Activated naive CD4-positive, alpha-beta T cell treated with anti-CD3 and anti-CD28 coated beads, Interleukin-2, amount 50 U/mL, for 72 hours (primary cell): Measurements from ENCODE around the gene PKN2. TPM values are rescaled to one million over a fixed set of nuclear protein-coding genes. Genes with fewer than 3 reads are reported as not detected.

Source experiments
- ATAC-seq, 2 donors: fragments of 150-1000 bp; cut with Tn5 transposase; 2 replicates each; pipeline ENCODE4 v1.10.0; 2021; ENCODE audit warnings: mild to moderate bottlenecking in 2 of 2, moderate library complexity in 2 of 2
- DNase-seq, 2 donors: peaks; one replicate each; pipeline ENCODE4 v3.0.0; 2021 to 2022; ENCODE audit warnings: low spot score in 2 of 2
- H3K27ac Mint-ChIP-seq, 2 donors: one replicate each; pipeline ENCODE4 v1.8.0; 2022; ENCODE audit warnings: mild to moderate bottlenecking in 2 of 2, mixed read lengths in 2 of 2
- H3K36me3 Mint-ChIP-seq, 2 donors: one replicate each; pipeline ENCODE4 v1.8.0; 2022; ENCODE audit warnings: mixed read lengths in 2 of 2
- H3K9me3 Mint-ChIP-seq, 2 donors: one replicate each; pipeline ENCODE4 v1.8.0; 2022; ENCODE audit warnings: mixed read lengths in 2 of 2
- total RNA-seq, 2 donors: library from RNA; stranded (reverse); gene quantifications; one replicate each; pipeline ENCODE4 v1.2.3, GENCODE V29; 2022

Gene PKN2
- total RNA-seq = 10 to 100 TPM; 27.0 to 35.0 TPM

- H3K27ac Mint-ChIP-seq = peak within 1 kb of the TSS; percentile 96 to 99
- peak; percentile 95 to 97 for DNase-seq
- H3K36me3 Mint-ChIP-seq = peaks cover 0 to 17% of the 10 kb centered on the region in 2 donors
- peak; percentile 95 for ATAC-seq
- H3K9me3 Mint-ChIP-seq = no peaks in the 10 kb centered on the region
Observed at GRCh38 chr1:88683541-88684481, at the start of gene PKN2. Gene PKN2 (plus strand): TSS chr1:88684273. CDS start chr1:88684581, 308 bp downstream.

DNA sequence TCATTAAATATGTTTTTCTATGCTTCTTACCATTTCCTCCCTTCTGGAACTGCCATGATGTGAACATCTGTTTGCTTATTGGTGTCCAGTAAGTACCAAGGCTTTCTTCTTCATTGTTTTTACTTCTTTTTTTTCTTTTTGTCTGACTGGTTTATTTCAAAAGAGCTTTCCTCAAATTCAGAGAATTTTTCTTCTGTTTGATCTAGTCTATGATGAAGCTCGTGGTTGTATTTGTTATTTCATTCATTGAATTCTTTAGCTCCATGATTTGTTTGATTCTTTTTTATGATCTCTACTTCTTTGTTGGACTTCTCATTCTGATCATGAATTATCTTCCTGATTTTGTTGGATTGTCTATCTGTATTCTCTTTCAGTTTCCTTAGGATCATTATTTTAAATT lies 49.5 kb upstream of the PKN2 start:
- peaks cover 10 to 15% of the 10 kb centered on the region in 2 donors for H3K36me3 Mint-ChIP-seq
- H3K9me3 Mint-ChIP-seq = peaks cover 11 to 26% of the 10 kb centered on the region in 2 donors
- no peak overlapping the region for H3K27ac Mint-ChIP-seq
- DNase-seq (no peak), ATAC-seq (no peak)

DNA sequence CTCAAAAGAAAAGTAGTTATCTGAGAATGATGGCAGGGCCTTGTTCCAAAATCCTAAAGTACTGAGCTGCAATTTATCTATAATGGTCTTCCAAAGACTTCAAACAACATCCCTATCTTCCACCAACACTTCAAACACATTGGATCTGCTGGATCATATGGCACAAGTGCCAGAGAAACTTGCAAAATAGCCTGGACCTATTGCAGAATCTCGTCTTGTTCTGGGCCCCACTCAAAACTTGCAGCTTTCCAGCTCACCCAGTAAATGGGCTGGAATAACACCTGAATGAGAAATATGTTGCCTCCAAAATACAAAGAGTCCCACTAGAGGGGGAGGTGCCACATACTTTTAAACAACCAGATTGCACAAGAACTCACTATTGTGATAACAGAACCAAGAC lies 44.0 kb upstream of the PKN2 start:
- DNase-seq (no peak), ATAC-seq (no peak)
- Mint-ChIP-seq H3K36me3 (peaks cover 2 to 3% of the 10 kb centered on the region in 2 donors), H3K27ac (no peak overlapping the region), H3K9me3 (peaks cover 3 to 14% of the 10 kb centered on the region in 2 donors)

DNA sequence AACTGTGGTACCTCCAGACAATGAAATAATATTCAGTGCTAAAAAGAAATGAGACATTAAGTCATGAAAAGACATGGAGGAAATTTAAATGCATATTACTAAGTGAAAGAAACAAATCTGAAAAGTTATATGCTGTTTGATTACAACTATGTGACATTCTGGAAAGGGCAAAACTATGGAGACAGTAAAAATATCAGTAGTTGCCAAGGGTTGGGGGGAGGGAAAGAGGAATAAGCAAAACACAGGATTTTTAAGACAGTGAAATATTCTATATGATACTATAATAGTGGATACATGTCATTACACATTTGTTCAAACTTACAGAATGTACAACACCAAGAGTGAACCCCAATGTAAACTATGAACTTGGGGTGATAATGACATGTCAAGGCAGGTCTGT lies 38.2 kb upstream of the PKN2 start:
- ATAC-seq (no peak), DNase-seq (no peak)
- Mint-ChIP-seq H3K9me3 (no peaks in the 10 kb centered on the region), H3K27ac (no peak overlapping the region), H3K36me3 (no peaks in the 10 kb centered on the region)

DNA sequence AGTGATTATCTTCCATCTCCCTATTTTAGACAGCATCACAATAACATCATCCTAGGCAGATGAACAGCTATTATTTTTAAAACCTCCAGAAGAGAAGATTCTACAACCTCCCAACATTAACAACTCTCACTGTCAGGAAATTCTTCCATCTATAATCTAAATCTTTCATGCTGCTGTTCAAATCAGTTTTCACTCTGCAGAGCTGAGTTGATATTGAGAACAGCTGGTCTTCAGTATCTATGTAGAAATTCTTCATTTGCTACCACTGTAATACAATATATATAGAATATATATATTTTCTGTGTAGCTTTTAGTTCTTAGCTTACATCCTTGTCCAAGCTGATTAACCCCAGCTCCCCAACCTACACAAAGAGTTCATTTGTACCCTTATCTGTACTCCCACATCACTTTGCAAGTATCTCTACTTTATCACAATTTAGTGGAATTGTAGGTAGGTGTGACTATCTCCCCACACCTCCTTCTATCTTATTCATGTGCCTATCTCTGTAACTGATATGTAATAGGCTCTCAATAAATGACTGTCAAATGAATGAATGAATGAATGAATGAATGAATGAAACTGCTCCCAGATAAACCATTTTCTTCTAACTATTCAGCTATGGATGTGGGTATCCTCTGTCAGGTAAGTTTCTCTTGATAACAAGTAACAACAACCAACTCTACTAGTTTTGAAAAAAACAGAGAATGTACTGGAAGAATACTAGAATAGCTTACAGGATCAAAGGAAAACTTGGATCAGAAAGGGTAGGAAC lies 37.4 kb upstream of the PKN2 start:
- no peak for ATAC-seq
- DNase-seq = no peak
- peak overlapping the region in 1 of 2 donors; percentile 66 for H3K27ac Mint-ChIP-seq
- H3K9me3 Mint-ChIP-seq = no peaks in the 10 kb centered on the region
- H3K36me3 Mint-ChIP-seq = no peaks in the 10 kb centered on the region

DNA sequence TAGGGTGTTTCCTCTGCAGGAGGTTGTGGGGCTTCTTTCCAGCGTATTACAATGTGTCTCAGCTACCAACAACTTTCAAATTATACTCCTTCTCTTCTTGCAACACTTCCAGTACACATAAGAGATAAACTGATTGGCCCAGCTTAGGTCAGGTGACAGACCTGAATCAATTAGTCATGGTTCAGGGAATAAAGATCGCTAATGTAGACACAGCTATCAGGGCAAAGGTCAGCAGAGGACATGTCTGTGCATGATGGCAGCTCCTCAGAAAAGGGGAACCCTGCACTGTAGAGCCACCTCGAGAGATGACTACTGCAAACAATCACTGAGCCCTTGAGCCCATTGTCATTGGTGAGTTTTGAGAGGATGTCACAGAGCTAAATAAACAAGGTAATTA lies 36.8 kb upstream of the PKN2 start:
- peak; percentile 22 to 87 for ATAC-seq
- no peaks in the 10 kb centered on the region for H3K9me3 Mint-ChIP-seq
- DNase-seq = no peak
- peak overlapping the region in 1 of 2 donors; percentile 66 for H3K27ac Mint-ChIP-seq
- no peaks in the 10 kb centered on the region for H3K36me3 Mint-ChIP-seq

GRCh38 chr1:88647749-88648415 lies 36.2 kb upstream of the PKN2 start:
- H3K9me3 Mint-ChIP-seq = no peaks in the 10 kb centered on the region
- ATAC-seq (no peak), DNase-seq (no peak)
- H3K36me3 Mint-ChIP-seq = no peaks in the 10 kb centered on the region
- peak overlapping the region in 1 of 2 donors; percentile 66 for H3K27ac Mint-ChIP-seq

DNA sequence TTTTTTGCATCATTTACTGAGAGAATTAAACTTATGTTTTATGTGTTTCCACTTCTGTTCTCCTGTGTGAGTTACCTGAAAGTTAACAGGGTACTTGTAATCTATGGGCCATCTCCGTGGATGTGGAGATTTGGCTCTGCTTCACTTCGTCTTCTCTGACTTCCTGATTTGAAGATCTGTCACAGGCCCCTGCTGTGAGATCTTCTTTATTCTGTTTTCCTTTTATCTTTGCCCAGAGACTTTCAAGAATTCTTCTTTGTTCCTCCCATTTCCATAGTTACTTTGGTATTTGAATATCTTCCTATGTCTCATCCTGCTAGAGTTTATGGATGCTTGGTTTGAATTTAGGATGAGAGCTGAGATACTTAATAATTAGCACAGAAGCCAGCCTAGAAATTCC lies 35.4 kb upstream of the PKN2 start:
- Mint-ChIP-seq H3K36me3 (no peaks in the 10 kb centered on the region), H3K9me3 (no peaks in the 10 kb centered on the region), H3K27ac (no peak overlapping the region)

DNA sequence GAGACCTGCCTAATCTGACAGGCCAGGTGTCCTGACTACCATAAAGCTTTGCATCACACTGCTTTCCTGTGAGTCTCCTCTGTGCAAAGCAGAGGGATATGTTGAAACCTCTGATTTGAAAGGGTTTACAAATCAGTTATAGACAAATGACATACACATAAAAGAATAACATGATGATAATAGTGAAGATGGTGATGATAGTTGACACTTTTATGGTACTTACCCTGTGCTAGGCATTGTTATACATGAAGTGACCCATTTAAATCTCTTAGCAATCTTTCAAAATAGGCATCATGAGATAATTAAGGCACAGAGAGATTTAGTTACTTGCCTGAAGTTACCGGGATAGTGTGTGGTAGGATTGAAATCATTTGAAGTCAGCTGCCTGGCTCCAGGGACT lies 34.1 kb upstream of the PKN2 start:
- Mint-ChIP-seq H3K27ac (no peak overlapping the region), H3K9me3 (no peaks in the 10 kb centered on the region), H3K36me3 (no peaks in the 10 kb centered on the region)
- ATAC-seq (no peak), DNase-seq (no peak)

More for the DNA sequence above, 35.4 kb upstream of the PKN2 start:
- DNase-seq (no peak), ATAC-seq (no peak)

DNA sequence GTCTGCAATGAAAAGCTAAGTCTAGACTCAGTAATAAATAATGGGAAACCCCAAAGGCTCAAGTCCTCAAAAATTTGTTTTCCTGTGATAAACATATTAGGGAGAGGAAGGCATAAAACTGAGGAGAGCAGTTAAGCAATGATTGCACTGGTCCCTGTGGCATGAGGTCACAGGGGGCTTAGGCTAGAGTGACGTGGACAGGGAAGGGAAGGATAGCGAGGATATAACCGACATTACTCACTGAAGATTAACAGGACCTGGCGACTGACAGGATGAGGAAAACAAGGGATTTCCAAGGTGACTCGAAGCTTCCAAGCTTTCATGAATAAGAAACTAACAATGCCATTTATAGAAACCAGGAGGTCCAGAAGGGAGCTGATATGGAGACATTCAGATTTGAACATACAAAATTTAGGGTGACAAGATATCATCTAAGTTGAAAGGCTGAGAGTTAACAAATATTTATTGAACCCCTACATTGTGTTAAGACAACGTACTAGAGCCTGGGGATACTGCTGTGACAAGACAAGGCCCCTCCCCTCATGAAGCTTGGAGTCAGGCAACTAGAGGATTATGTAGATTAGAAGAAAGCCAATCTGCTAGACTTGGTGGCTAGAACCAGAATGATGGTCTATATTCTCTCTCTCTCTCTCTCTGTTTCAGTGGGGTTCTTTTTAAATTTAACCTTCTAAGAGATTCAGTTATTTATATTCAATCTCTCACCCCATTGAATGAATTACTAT lies 33.2 kb upstream of the PKN2 start:
- H3K27ac Mint-ChIP-seq = no peak overlapping the region
- ATAC-seq (no peak), DNase-seq (no peak)
- H3K36me3 Mint-ChIP-seq = no peaks in the 10 kb centered on the region
- H3K9me3 Mint-ChIP-seq = no peaks in the 10 kb centered on the region

DNA sequence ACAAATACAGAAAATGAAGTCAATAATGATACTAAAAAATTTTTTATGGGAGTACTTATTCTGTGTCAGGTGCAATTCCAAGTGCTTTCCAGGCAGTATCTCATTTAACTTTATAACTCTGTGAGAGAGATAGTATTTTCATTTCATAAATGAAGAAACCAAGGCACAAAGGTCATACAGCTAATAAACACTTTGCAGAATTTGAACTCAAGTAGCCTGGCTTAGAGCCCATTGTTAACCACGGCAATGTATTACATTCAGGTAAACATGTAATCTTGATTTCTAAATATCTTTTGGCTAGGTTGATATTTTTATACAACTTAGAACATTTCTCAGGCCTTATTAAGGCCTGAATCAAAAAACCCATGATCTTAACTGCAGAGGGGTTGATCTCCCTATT lies 28.9 kb upstream of the PKN2 start:
- ATAC-seq (no peak), DNase-seq (no peak)
- Mint-ChIP-seq H3K27ac (no peak overlapping the region), H3K36me3 (no peaks in the 10 kb centered on the region), H3K9me3 (no peaks in the 10 kb centered on the region)

DNA sequence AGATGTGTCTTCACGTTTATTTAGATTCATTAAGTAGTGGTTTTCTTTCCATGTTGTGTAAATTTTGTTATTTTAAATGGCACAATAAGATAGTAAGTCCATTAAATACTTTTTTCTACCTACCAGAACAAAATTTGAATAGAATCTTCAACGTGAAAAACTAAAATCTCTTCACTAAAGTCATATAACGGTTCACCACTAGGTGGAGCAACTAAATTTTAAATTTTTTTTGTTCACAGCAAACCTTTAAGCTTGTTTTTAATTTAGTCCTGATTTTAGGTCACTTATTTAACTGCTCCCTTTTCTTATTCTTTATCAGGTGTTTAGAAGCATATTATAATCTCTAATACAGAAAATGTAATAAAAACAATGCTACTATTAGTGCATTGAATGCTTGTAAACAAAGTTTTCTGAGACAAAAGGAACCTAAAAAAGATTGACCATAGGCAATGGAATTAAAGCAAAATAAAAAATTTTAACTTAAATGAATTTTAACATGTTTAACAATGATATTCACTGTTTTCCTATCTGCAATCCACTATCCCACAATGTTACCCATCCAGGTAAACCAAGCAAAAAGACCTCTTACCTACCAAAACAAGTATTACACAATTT lies 28.3 kb upstream of the PKN2 start:
- ATAC-seq (no peak), DNase-seq (no peak)
- no peaks in the 10 kb centered on the region for H3K36me3 Mint-ChIP-seq
- no peak overlapping the region for H3K27ac Mint-ChIP-seq
- no peaks in the 10 kb centered on the region for H3K9me3 Mint-ChIP-seq

- H3K36me3 Mint-ChIP-seq = no peaks in the 10 kb centered on the region
- no peaks in the 10 kb centered on the region for H3K9me3 Mint-ChIP-seq
- H3K27ac Mint-ChIP-seq = no peak overlapping the region
- ATAC-seq = no peak
- no peak for DNase-seq
Observed at GRCh38 chr1:88658419-88658818, 25.7 kb upstream of the PKN2 start.

DNA sequence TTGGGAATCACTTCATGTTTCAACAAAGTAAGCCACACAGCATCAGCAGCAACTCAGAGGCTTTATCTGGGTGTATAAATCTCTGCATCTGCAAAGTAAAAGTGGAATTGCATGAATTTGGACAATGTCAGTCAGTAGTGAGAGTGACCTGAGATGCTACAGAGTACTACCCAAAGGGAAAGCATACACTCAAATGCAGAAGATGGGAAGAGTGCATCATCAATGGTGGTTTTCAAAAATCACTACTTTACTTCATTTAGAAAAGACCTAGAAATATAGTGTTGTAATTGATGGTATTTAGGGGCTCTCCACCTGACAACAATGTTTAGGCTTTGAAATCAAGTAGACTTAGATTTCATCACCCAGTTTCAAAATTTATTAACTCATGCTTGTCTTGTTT lies 24.5 kb upstream of the PKN2 start:
- DNase-seq = no peak
- peak; percentile 73 to 85 for ATAC-seq
- no peaks in the 10 kb centered on the region for H3K36me3 Mint-ChIP-seq
- H3K27ac Mint-ChIP-seq = peak overlapping the region; percentile 8 to 48
- no peaks in the 10 kb centered on the region for H3K9me3 Mint-ChIP-seq

GRCh38 chr1:88661188-88661587 lies 22.9 kb upstream of the PKN2 start:
- H3K36me3 Mint-ChIP-seq = no peaks in the 10 kb centered on the region
- peak overlapping the region; percentile 72 to 86 for H3K27ac Mint-ChIP-seq
- no peaks in the 10 kb centered on the region for H3K9me3 Mint-ChIP-seq
- peak in 1 of 2 donors; percentile 67 for ATAC-seq
- peak in 1 of 2 donors; percentile 10 for DNase-seq
